OCI-LY7 (cell line): ENCODE measurements around the gene CFAP97. TPM values are rescaled to one million over a fixed set of nuclear protein-coding genes. Genes with fewer than 3 reads are reported as not detected.

Experiments used
- BruUV-seq: library from RNA; stranded (reverse); fragments of 400-500 nt; replicated peaks from 2 replicates; lab custom pipeline; 2021; lab: Mats Ljungman, UMichigan
- CTCF ChIA-PET: fragments of 300-600 bp; sonication (Branson Sonifier 250); formaldehyde crosslinking; loops from one replicate; lab custom pipeline; 2022; ENCODE audit warnings: antibody characterized with exemption; ENCODE audit not compliant: unreplicated experiment; lab: Charles Lee
- POLR2A ChIA-PET: fragments of 300-600 bp; sonication (Branson Sonifier 250); formaldehyde crosslinking; loops from one replicate; lab custom pipeline; 2022; ENCODE audit warnings: antibody characterized with exemption; lab: Charles Lee
- DNase-seq: peaks from one replicate; pipeline ENCODE4 v3.0.0-alpha.2; 2015; ENCODE audit warnings: low spot score
- H2AFZ ChIP-seq: fragments of 200-600 bp; sonication (generic), shearing (Covaris generic); 2 replicates; pipeline ENCODE4 v1.6.1; 2014; ENCODE audit warnings: mild to moderate bottlenecking, antibody characterized with exemption, low read length, moderate library complexity
- H3K27ac ChIP-seq: fragments of 200-600 bp; sonication (generic); 2 replicates; pipeline ENCODE4 v1.5.1; 2014; ENCODE audit warnings: mixed run types, low read depth, mild to moderate bottlenecking, moderate library complexity, low read length, inconsistent platforms; ENCODE audit not compliant: poor library complexity, severe bottlenecking
- H3K36me3 ChIP-seq: fragments of 200-600 bp; sonication (generic); 2 replicates; pipeline ENCODE4 v1.6.1; 2014; ENCODE audit warnings: mild to moderate bottlenecking, antibody characterized with exemption, low read length, moderate library complexity, mixed read lengths; ENCODE audit not compliant: insufficient read depth
- H3K4me1 ChIP-seq: fragments of 200-600 bp; sonication (generic); 2 replicates; pipeline ENCODE4 v1.5.1; 2014; ENCODE audit warnings: mild to moderate bottlenecking, low read length; ENCODE audit not compliant: insufficient read depth, poor library complexity, severe bottlenecking
- H3K4me2 ChIP-seq: fragments of 200-600 bp; sonication (generic); 2 replicates; pipeline ENCODE4 v1.6.1; 2014; ENCODE audit warnings: mild to moderate bottlenecking, low read length
- H3K4me3 ChIP-seq: fragments of 200-600 bp; sonication (generic); 2 replicates; pipeline ENCODE4 v1.5.1; 2014; ENCODE audit warnings: mild to moderate bottlenecking, low read depth, low read length; ENCODE audit not compliant: poor library complexity, severe bottlenecking
- H3K79me2 ChIP-seq: fragments of 200-600 bp; sonication (generic); 2 replicates; pipeline ENCODE4 v1.6.1; 2016; ENCODE audit warnings: low read depth, mild to moderate bottlenecking, low read length, moderate library complexity, mixed read lengths; ENCODE audit not compliant: insufficient read depth
- H3K9me2 ChIP-seq: fragments of 200-600 bp; sonication (generic); 2 replicates; pipeline ENCODE4 v1.6.1; 2016; ENCODE audit warnings: mild to moderate bottlenecking, low read length, mixed read lengths; ENCODE audit not compliant: insufficient read depth
- H3K9me3 ChIP-seq: fragments of 200-600 bp; sonication (generic); 2 replicates; pipeline ENCODE4 v1.6.1; 2014; ENCODE audit warnings: mild to moderate bottlenecking, mixed run types, low read length, mixed read lengths
- H4K20me1 ChIP-seq: fragments of 200-600 bp; sonication (generic); 2 replicates; pipeline ENCODE4 v1.6.1; 2014; ENCODE audit warnings: mild to moderate bottlenecking, antibody characterized with exemption, low read length, moderate library complexity, mixed read lengths; ENCODE audit not compliant: insufficient read depth
- EZH2phosphoT487 ChIP-seq: fragments of 200-600 bp; sonication (generic); IDR thresholded peaks from 2 replicates; pipeline ENCODE4 v1.6.1; 2018; ENCODE audit warnings: low read depth, borderline replicate concordance, mild to moderate bottlenecking, mixed run types, antibody characterized with exemption, low read length, moderate library complexity, mixed read lengths
- intact Hi-C: fragments of 100-400 bp; cut with micrococcal nuclease; formaldehyde crosslinking; loops from one replicate; pipeline ENCODE4 v1.10.0; 2022; ENCODE audit not compliant: unreplicated experiment
- total RNA-seq, 2 experiments: library from RNA; depleted of rRNA in 1 of 2; stranded (reverse); fragments of >200 nt in 1 of 2; shearing (Covaris generic) in 1 of 2; gene quantifications; 2 replicates each; pipeline ENCODE4 v1.2.3, GENCODE V29; 2014 to 2022
- TF ChIP-seq, protein P1 (sequence below): fragments of 200-600 bp; sonication (generic); conservative IDR thresholded peaks from 2 replicates; pipeline ENCODE4 v1.5.1; 2014; ENCODE audit warnings: mild to moderate bottlenecking, antibody characterized with exemption, low read length, moderate library complexity, mixed read lengths

Gene CFAP97
- total RNA-seq, 2 experiments from 2014 or later, result 22.7 to 57.3 TPM

DNA sequence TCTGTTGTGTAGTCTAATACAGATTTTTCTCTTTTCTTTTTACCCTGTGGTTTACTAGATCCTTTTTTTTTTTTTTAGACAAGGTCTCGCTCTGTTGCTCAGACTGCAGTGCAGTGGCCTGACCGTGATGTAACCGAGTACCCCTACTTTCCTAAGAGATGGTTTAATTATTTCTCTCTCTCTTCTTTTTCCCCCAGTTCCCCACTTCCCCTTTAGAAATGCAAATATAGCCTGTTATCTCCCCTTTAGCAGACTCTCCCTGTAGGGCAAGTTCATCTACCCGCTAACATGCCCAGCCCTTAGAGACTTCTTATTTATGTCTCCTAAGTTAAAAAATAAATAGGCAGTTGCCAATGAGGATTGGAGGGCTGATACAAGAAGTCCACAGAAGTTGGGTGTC is 10.1 kb upstream of the CFAP97 start:
- ChIA-PET CTCF (no interaction called here), POLR2A (interaction anchor here (0.7 to 1.8 kb wide), 4 partner anchors 32 to 945 kb away, joined by 3 to 5 read pairs (median 4); no protein-coding TSS in a partner anchor)
- Histone ChIP-seq H3K4me3 (peak overlapping the region; percentile 81), H3K27ac (peak overlapping the region; percentile 81), H2AFZ (no peak overlapping the region), H3K79me2 (peaks cover 85% of the 10 kb centered on the region), H3K9me2 (no peaks in the 10 kb centered on the region), H3K4me2 (peak overlapping the region; percentile 80), H4K20me1 (no peaks in the 10 kb centered on the region), H3K36me3 (peaks cover 11% of the 10 kb centered on the region), H3K9me3 (no peaks in the 10 kb centered on the region), H3K4me1 (peaks cover 77% of the 10 kb centered on the region)
- intact Hi-C loops, result loop anchor here (2.0 to 5.0 kb wide), 2 partner anchors 49 to 373 kb away; no protein-coding TSS in a partner anchor
- BruUV-seq, result no TSS peak
- peak; percentile 77 for DNase-seq
- TF ChIP-seq EZH2phosphoT487, result no peak
- TF ChIP-seq, protein P1, sequence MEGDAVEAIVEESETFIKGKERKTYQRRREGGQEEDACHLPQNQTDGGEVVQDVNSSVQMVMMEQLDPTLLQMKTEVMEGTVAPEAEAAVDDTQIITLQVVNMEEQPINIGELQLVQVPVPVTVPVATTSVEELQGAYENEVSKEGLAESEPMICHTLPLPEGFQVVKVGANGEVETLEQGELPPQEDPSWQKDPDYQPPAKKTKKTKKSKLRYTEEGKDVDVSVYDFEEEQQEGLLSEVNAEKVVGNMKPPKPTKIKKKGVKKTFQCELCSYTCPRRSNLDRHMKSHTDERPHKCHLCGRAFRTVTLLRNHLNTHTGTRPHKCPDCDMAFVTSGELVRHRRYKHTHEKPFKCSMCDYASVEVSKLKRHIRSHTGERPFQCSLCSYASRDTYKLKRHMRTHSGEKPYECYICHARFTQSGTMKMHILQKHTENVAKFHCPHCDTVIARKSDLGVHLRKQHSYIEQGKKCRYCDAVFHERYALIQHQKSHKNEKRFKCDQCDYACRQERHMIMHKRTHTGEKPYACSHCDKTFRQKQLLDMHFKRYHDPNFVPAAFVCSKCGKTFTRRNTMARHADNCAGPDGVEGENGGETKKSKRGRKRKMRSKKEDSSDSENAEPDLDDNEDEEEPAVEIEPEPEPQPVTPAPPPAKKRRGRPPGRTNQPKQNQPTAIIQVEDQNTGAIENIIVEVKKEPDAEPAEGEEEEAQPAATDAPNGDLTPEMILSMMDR, result no peak

DNA sequence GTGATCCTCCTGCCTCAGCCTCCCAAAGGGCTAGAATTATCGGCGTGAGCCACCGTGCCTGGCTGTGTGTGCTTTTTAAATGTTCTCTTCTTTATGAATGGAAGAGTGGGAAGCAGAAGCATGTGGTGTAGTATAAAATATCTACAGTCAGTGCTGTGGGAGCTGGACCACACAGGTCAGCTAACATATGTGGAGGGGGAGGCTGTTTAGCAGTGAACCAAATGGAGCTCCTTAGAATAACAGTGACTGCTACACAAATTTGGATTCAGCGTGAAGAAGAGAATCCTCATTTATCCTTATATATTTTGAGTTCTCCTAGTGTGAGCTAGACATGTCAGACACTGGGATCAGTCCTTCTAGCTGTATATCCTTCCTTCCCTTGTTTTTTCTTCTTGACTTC is 8.8 kb upstream of the CFAP97 start:
- POLR2A ChIA-PET, result interaction anchor here (0.6 to 1.9 kb wide), 15 partner anchors 12 to 701 kb away, joined by 3 to 7 read pairs (median 4); no protein-coding TSS in a partner anchor
- H2AFZ ChIP-seq, result no peak overlapping the region
- H3K4me2 ChIP-seq, result peak overlapping the region; percentile 80
- CTCF ChIA-PET, result interaction anchor here (1.1 kb wide), 1 partner anchor 95 kb away, joined by 3 read pairs; no protein-coding TSS in a partner anchor
- no peaks in the 10 kb centered on the region for H3K9me2 ChIP-seq
- peak overlapping the region; percentile 81 for H3K4me3 ChIP-seq
- DNase-seq, result no peak
- peaks cover 73% of the 10 kb centered on the region for H3K79me2 ChIP-seq
- TF ChIP-seq EZH2phosphoT487, result no peak
- TF ChIP-seq, protein P1, result no peak
- H3K4me1 ChIP-seq, result peaks cover 69% of the 10 kb centered on the region
- intact Hi-C loops, result loop anchor here (2.0 to 5.0 kb wide), 2 partner anchors 50 to 375 kb away; no protein-coding TSS in a partner anchor
- H3K27ac ChIP-seq, result peak overlapping the region; percentile 81
- peaks cover 11% of the 10 kb centered on the region for H3K36me3 ChIP-seq
- H4K20me1 ChIP-seq, result no peaks in the 10 kb centered on the region
- H3K9me3 ChIP-seq, result no peaks in the 10 kb centered on the region
- no TSS peak for BruUV-seq

DNA sequence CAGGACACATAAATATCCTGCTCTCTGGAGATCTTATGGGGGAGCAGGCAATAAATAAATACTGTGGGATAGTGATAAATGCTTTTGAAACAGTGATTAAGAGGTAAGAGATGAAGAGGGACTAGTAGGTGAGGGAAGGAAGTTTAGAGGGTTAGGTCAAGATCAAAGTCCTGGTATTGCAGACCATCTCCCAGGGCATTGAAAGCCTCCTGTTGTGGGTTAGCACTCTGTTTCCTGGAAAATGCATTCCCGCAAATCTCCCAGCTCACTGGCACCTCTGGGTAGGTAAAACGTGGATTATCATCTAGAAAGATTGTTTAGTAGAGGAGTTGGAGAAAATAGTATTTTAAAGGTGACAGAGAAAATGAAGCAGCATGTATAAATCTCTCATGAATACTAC is 7.8 kb upstream of the CFAP97 start:
- Histone ChIP-seq H3K27ac (peak overlapping the region; percentile 80), H3K36me3 (peaks cover 11% of the 10 kb centered on the region), H4K20me1 (no peaks in the 10 kb centered on the region), H3K9me2 (no peaks in the 10 kb centered on the region), H3K4me1 (peaks cover 60% of the 10 kb centered on the region), H2AFZ (no peak overlapping the region), H3K79me2 (peaks cover 63% of the 10 kb centered on the region), H3K9me3 (no peaks in the 10 kb centered on the region), H3K4me3 (peak overlapping the region; percentile 81), H3K4me2 (peak overlapping the region; percentile 80)
- TF ChIP-seq EZH2phosphoT487, result no peak
- TF ChIP-seq, protein P1, result no peak
- DNase-seq, result no peak
- intact Hi-C loops, result loop anchor here (2.0 to 5.0 kb wide), 2 partner anchors 51 to 376 kb away; no protein-coding TSS in a partner anchor
- ChIA-PET CTCF (no interaction called here), POLR2A (interaction anchor here (0.7 to 1.9 kb wide), 4 partner anchors 16 to 54 kb away, joined by 3 to 7 read pairs (median 4); no protein-coding TSS in a partner anchor)
- BruUV-seq, result TSS peak; percentile 50
